Measurements from ENCODE around the gene GOLGA7B. TPM values are rescaled to one million over a fixed set of nuclear protein-coding genes. Genes with fewer than 3 reads are reported as not detected.

Gene GOLGA7B
- polyA plus RNA-seq, 1 of the 3 experiments (the other 2 are of a cell fraction), result 0.03 TPM

GRCh38 chr10:97920865-97921264 is 71.2 kb downstream of the GOLGA7B start:
- H3K79me2 ChIP-seq (ENCODE audit: insufficient read depth), result no peaks in the 10 kb centered on the region
- no peak overlapping the region for H3K9ac ChIP-seq
- no peaks in the 10 kb centered on the region for H3K9me2 ChIP-seq
- H3K4me3 ChIP-seq (ENCODE audit: low read depth in 2 of 2, low read length in 1 of 2), result no peak overlapping the region
- 22% methylated on average over 4 of the region's 4 CpGs for WGBS (ENCODE audit: low lambda C conversion rate)
- no peaks in the 10 kb centered on the region for H3K36me3 ChIP-seq (replicated peaks in 1 of 2; ENCODE audit: control insufficient read depth in 1 of 2, insufficient read depth in 2 of 2, low read length in 1 of 2)
- H3K27ac ChIP-seq (ENCODE audit: low read depth in 2 of 2, low read length in 1 of 2), result no peak overlapping the region
- no peaks in the 10 kb centered on the region for H3F3A ChIP-seq (replicated peaks; ENCODE audit: insufficient read depth)
- DNase-seq, result no peak
- no peak overlapping the region for H2AFZ ChIP-seq (ENCODE audit: low read depth)
- ChIA-PET CTCF (interaction anchor here (1.0 to 12.3 kb wide), 3 partner anchors 19 to 123 kb away, joined by 3 to 319 read pairs (median 5); no protein-coding TSS in a partner anchor), POLR2A (no interaction called here)
- no peaks in the 10 kb centered on the region for H3K4me1 ChIP-seq (ENCODE audit: control insufficient read depth in 1 of 2, insufficient read depth in 2 of 2, low read depth in 1 of 2, low read length in 1 of 2)
- H3K4me2 ChIP-seq, result no peak overlapping the region
- no peaks in the 10 kb centered on the region for H4K20me1 ChIP-seq (ENCODE audit: insufficient read depth)
- H3K27me3 ChIP-seq (ENCODE audit: insufficient read depth), result no peaks in the 10 kb centered on the region; the same call in 1 of the 2 replicates
- TF ChIP-seq JUND (IDR thresholded peaks at IDR 0.05), result no peak
- no peak for TF ChIP-seq ZBTB33 (IDR thresholded peaks at IDR 0.05; ENCODE audit: borderline replicate concordance, low read depth)
- no peak for TF ChIP-seq SMC3 (IDR thresholded peaks at IDR 0.05; ENCODE audit: low read depth, low read length)
- TF ChIP-seq NFIC (IDR thresholded peaks at IDR 0.05; ENCODE audit: borderline replicate concordance), result no peak
- no peak for TF ChIP-seq YY1 (IDR thresholded peaks at IDR 0.05; ENCODE audit: low read depth)
- TF ChIP-seq RFX5 (IDR thresholded peaks at IDR 0.05; ENCODE audit: low read length), result no peak
- TF ChIP-seq TAF1 (IDR thresholded peaks at IDR 0.05; ENCODE audit: borderline replicate concordance, low read depth, low read length), result no peak
- TF ChIP-seq MAX (IDR thresholded peaks at IDR 0.05; ENCODE audit: low read depth), result no peak
- TF ChIP-seq CHD2 (IDR thresholded peaks at IDR 0.05; ENCODE audit: low read length, partially characterized antibody), result no peak
- no peak for TF ChIP-seq GABPA (IDR thresholded peaks at IDR 0.05; ENCODE audit: low read depth)
- TF ChIP-seq TEAD4 (IDR thresholded peaks at IDR 0.05; ENCODE audit: borderline replicate concordance, insufficient read depth), result no peak
- TF ChIP-seq RCOR1 (IDR thresholded peaks at IDR 0.05; ENCODE audit: low read length), result no peak
- no peaks in the 10 kb centered on the region for H3K9me3 ChIP-seq

Other genes with a start within 250 kb of the GOLGA7B start
- gene MORN4, start 216.3 kb upstream of the GOLGA7B start, polyA plus RNA-seq (2012; rRNA removed), result 31.4 and 31.7 TPM in 2 replicates
- gene PI4K2A, start 209.2 kb upstream of the GOLGA7B start, polyA plus RNA-seq (2012; rRNA removed), result 23.8 and 31.4 TPM in 2 replicates
- gene AVPI1, start 162.6 kb upstream of the GOLGA7B start, polyA plus RNA-seq (2012; rRNA removed), result 6.3 and 7.0 TPM in 2 replicates
- gene MARVELD1, start 136.1 kb upstream of the GOLGA7B start, polyA plus RNA-seq (2012; rRNA removed), result 53.0 and 53.8 TPM in 2 replicates
- gene ZFYVE27, start 112.7 kb upstream of the GOLGA7B start, polyA plus RNA-seq (2012; rRNA removed), result 30.5 and 44.3 TPM in 2 replicates
- not detected in 2 replicates for gene SFRP5, start 77.8 kb upstream of the GOLGA7B start, polyA plus RNA-seq (2012; rRNA removed)
- gene CRTAC1, start 180.8 kb downstream of the GOLGA7B start, polyA plus RNA-seq (2012; rRNA removed), result 0.05 and 0.18 TPM in 2 replicates

Measured in SK-N-SH (cell line).